CD4-positive, alpha-beta T cell treated with Interferon gamma for 1 hour (primary cell): ENCODE data around the gene SLC36A4.
"Not testable (repeated sequence)": the region's sequence is repeated elsewhere in the genome, so short reads cannot be mapped to it uniquely, and the experiment has no call there.

Experiments
- DNase-seq: peaks from one replicate; pipeline ENCODE4 v3.0.0-alpha.2; 2020

The SLC36A4 gene

DNA sequence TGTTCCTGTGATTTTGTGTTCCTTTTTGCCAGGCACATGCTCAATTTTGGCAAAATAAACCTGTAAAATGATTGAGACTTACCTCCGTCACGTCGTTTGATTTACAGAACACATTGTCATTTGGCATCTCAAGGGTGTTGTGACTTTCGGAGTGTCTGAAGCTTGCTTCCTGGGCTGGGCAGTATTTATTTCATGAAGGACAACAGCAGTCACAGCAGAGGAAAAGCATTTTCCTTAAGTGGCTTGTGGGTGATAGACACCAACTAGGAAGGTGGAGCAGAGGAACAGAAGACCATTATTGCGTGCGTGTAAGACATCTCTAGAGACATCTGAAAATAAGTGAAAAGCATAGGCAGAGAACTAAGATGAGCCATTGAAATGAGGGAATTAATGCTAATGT is 80.2 kb downstream of the SLC36A4 start:
- no peak for DNase-seq

DNA sequence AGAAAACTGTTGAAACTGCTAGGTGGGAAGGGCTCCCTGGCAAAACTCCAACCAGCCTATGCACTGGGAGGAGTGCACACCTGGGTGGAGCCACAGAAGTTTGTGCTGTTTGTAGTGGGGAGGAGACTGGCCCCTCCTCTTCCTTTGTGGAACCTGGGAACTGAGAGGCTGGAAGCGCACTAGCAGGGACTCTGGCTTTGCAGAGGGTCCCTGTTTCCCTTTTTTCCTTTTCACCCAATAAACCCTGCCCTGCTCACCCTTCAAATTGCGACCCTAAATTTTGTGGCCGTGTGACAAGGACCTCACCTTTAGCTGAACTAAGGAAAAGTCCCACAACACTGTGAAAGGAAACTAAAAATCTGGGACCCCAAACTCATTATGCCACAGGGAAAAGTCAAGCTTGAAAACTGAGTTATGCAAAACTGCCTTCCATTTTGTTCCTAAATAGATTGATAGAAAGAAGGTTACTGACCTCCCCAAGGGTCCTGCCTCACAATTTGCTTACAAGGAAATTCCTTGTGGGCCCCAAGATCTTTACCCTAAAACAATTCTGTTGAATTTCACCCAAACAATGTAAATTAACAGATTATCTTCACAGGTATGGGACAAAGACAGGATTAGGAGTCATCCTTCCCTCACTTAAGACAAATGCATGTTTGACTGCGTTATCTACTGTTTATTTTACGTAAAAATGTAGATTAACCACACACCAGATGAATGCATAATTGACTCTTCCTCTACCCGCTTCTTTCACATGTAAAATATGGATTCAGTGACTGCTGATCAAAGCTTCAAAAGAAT is 81.0 kb downstream of the SLC36A4 start:
- DNase-seq, result no peak

DNA sequence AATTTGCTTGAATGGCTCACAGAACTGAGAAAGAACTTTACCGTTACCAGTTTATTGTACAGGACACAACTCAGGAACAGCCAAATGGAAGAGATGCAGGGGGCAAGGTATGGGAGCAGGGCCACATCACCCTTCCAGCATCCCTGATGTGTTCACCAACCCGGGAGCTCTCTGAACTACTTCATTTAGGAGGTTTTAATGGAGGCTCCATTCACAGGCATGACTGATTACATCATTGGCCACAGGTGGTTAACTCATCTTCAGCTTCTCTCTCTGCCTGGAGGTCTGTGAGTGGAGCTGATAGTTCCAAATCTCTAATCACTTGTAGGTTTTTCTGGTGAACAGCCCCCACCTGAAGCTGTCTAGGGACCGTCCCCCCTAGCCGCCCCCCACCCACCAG is 83.5 kb downstream of the SLC36A4 start:
- no peak for DNase-seq

DNA sequence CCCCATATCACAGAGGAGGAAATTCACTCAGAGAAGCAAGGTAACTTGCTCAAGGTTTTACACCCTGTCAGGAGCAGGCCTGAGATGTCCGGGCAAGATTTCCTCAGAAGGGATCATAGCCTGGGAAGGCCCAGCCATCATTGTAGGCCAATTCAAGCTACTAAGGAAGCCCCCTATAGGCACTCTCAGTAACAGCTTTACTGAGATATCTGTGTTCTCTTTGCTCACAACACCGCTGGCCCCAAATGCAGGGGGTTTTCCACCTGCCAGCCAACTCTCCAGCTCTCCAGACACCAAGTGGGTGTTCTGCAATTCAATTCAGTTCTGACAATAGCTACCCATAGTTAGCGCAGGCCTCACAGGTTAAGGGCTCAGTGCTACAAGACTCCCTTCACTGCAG is 84.0 kb downstream of the SLC36A4 start:
- no peak for DNase-seq

DNA sequence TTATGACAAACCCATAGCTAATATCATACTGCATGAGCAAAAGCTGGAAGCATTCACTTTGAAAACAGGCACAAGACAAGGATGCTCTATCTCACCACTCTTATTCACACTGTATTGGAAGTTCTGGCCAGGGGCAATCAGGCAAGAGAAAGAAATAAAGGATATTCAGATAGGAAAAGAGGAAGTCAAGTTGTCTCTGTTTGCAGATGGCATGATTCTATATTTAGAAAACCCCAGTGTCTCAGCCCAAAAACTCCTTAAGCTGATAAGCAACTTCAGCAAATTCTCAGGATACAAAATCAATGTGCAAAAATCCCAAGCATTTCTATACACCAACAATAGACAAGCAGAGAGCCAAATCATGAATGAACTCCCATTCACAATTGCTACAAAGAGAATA is 86.6 kb downstream of the SLC36A4 start:
- DNase-seq, result not testable (repeated sequence)

DNA sequence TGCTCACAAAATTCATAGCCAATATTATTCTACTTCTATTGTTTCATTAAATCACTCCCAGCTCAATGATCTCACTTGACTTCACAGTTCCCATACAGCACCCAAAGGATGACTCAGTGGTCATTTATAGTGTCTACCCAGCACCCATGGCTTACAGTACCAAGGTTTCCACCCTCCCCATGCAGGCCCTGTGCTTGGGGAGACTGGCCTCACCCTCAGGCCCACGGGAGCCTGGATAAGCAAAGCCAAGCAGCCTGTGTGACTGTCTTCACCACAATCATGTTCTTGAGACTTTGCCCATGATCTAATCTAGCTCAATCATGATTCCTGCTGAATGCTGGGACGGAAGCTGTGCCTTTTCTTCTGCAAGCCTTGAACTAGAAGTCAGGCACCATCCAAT is 97.6 kb downstream of the SLC36A4 start:
- no peak for DNase-seq

DNA sequence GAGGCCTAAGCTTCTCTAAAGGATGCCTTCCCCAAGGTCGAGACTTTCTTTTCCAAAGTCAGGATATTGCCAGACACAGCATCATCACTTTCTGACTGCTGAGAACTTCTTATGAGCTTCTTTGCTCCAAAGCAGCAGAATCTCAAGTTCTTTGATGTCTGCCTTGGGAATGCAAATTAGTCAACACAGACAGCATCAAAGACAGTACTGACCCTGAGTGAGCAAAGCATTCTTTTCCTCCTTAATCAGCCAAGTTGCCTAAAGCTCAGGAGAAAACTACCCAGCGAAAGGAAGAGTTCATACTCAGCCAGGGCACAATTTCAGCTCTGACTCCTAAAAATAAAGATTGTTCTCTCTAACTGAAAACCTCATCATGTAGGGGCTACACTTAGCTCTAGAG is 98.0 kb downstream of the SLC36A4 start:
- DNase-seq, result no peak
